Smooth muscle cell (in vitro differentiated cells): ENCODE measurements around the gene PRRT3. TPM values are rescaled to one million over a fixed set of nuclear protein-coding genes. Genes with fewer than 3 reads are reported as not detected.

Experiments used
- DNase-seq: peaks from one replicate; lab custom pipeline; 2025; ENCODE audit not compliant: unreplicated experiment; lab: John Stamatoyannopoulos, UW
- H2AFZ ChIP-seq: fragments of 200-600 bp; sonication (generic); 2 replicates; pipeline ENCODE4 v1.6.0; 2016; ENCODE audit warnings: antibody characterized with exemption, low read depth, mild to moderate bottlenecking
- H3F3A ChIP-seq: fragments of 200-600 bp; sonication (generic); 2 replicates; pipeline ENCODE4 v1.6.0; 2017; ENCODE audit warnings: antibody characterized with exemption, low read depth
- H3K27ac ChIP-seq: fragments of 200-600 bp; sonication (generic); 2 replicates; pipeline ENCODE4 v1.5.1; 2016; ENCODE audit warnings: low read depth, mild to moderate bottlenecking
- H3K27me3 ChIP-seq: fragments of 200-600 bp; sonication (generic); 2 replicates; pipeline ENCODE4 v1.6.1; 2016; ENCODE audit warnings: low read depth, mild to moderate bottlenecking
- H3K36me3 ChIP-seq: fragments of 200-600 bp; sonication (generic); 2 replicates; pipeline ENCODE4 v1.5.1; 2016; ENCODE audit warnings: low read depth
- H3K4me1 ChIP-seq: fragments of 200-600 bp; sonication (generic); 2 replicates; pipeline ENCODE4 v1.5.1; 2016; ENCODE audit warnings: low read depth
- H3K4me2 ChIP-seq: fragments of 200-600 bp; sonication (generic); 2 replicates; pipeline ENCODE4 v1.6.0; 2016; ENCODE audit warnings: mild to moderate bottlenecking
- H3K4me3 ChIP-seq: fragments of 200-600 bp; sonication (generic); 2 replicates; pipeline ENCODE4 v1.5.1; 2016; ENCODE audit warnings: mild to moderate bottlenecking
- H3K79me2 ChIP-seq: fragments of 200-600 bp; sonication (generic); 2 replicates; pipeline ENCODE4 v1.6.0; 2016; ENCODE audit warnings: low read depth, mild to moderate bottlenecking
- H3K9ac ChIP-seq: fragments of 200-600 bp; sonication (generic); 2 replicates; pipeline ENCODE4 v1.6.0; 2016; ENCODE audit warnings: low read depth
- H3K9me3 ChIP-seq: fragments of 200-600 bp; sonication (generic); replicated peaks from 2 replicates; pipeline ENCODE4 v1.5.1; 2016; ENCODE audit warnings: low read depth
- H4K20me1 ChIP-seq: fragments of 200-600 bp; sonication (generic); 2 replicates; pipeline ENCODE4 v1.6.0; 2016; ENCODE audit warnings: low read depth
- WGBS: methylation state at CpG from one replicate; pipeline ENCODE4 v1.1.7; 2016; ENCODE audit warnings: low lambda C conversion rate; 5-methylcytosine and 5-hydroxymethylcytosine counted together
- polyA plus RNA-seq: library from polyadenylated mRNA; unstranded; fragments of >200 nt; fragmentation: Nextera tagmentation; extraction: Ambion mirVana; gene quantifications from 2 replicates; pipeline ENCODE4 v1.2.1, GENCODE V29; 2016
- total RNA-seq: library from RNA; depleted of rRNA; stranded (reverse); fragments of >200 nt; gene quantifications from 2 replicates; pipeline ENCODE4 v1.2.3, GENCODE V29; 2014
- TF ChIP-seq, protein P1 (sequence below): fragments of 200-600 bp; sonication (generic); IDR thresholded peaks from 2 replicates; pipeline ENCODE4 v1.5.1; 2017; ENCODE audit warnings: borderline replicate concordance, mild to moderate bottlenecking, antibody characterized with exemption; ENCODE audit not compliant: insufficient read depth, poor library complexity, severe bottlenecking

Gene PRRT3
- total and polyA plus RNA-seq, 2 experiments from 2014 or later = 1.3 to 2.4 TPM

DNA sequence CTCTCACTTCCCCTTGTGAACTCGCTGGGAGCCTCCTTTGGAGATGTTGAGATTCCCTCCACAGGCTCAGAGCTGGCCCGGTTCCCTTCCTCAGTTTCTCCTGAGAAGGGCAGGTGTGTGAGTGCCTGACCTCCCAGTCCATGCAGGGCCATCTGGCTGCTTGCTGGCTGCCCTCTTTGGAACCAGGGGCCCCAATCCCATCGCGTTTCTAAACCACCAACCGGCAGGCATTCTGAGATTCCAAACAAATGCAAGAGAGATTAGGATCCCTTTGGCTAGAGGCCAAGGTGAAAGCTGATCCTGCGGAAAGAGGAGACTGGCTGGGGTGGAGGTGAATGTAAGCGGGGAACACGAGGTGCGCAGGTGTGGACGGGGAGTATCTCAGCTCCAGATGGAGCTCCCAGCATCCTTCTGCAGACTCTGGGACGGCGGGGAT is 2.9 kb upstream of the PRRT3 start:
- DNase-seq = no peak
- H3K79me2 ChIP-seq = no peaks in the 10 kb centered on the region
- no peaks in the 10 kb centered on the region for H3F3A ChIP-seq
- H3K4me3 ChIP-seq = no peak overlapping the region
- no peak overlapping the region for H3K9ac ChIP-seq
- H2AFZ ChIP-seq = no peak overlapping the region
- no peaks in the 10 kb centered on the region for H4K20me1 ChIP-seq
- no peaks in the 10 kb centered on the region for H3K27me3 ChIP-seq
- no peaks in the 10 kb centered on the region for H3K36me3 ChIP-seq
- 41% methylated on average over 12 of the region's 12 CpGs for WGBS
- H3K4me1 ChIP-seq = no peaks in the 10 kb centered on the region
- no peak overlapping the region for H3K27ac ChIP-seq
- TF ChIP-seq, protein P1, sequence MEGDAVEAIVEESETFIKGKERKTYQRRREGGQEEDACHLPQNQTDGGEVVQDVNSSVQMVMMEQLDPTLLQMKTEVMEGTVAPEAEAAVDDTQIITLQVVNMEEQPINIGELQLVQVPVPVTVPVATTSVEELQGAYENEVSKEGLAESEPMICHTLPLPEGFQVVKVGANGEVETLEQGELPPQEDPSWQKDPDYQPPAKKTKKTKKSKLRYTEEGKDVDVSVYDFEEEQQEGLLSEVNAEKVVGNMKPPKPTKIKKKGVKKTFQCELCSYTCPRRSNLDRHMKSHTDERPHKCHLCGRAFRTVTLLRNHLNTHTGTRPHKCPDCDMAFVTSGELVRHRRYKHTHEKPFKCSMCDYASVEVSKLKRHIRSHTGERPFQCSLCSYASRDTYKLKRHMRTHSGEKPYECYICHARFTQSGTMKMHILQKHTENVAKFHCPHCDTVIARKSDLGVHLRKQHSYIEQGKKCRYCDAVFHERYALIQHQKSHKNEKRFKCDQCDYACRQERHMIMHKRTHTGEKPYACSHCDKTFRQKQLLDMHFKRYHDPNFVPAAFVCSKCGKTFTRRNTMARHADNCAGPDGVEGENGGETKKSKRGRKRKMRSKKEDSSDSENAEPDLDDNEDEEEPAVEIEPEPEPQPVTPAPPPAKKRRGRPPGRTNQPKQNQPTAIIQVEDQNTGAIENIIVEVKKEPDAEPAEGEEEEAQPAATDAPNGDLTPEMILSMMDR = no peak
- H3K4me2 ChIP-seq = no peak overlapping the region
- H3K9me3 ChIP-seq = no peaks in the 10 kb centered on the region

DNA sequence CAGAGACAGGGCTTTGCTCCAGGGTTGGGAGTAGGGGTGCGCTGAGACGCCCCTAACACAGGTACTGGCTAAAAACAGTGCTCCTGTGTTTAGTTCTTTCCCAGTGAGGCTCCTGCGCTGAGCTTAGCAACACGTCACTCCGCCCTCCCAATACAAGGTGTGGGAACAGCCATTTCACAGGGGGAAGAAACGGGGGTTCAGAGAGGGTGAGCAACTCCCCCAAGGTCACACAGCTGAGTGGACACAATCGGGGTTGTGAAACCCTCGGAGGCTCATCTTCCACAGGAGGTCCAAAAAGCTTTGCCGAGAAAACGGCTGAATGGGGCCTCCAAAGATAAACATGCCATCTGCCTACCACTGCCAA is 628 bp downstream of the PRRT3 start:
- Histone ChIP-seq H3K27me3 (no peaks in the 10 kb centered on the region), H3K79me2 (no peaks in the 10 kb centered on the region), H3K27ac (no peak overlapping the region), H3K4me1 (peaks cover 6% of the 10 kb centered on the region), H2AFZ (no peak overlapping the region), H3K9me3 (no peaks in the 10 kb centered on the region), H3K9ac (no peak overlapping the region), H3K36me3 (no peaks in the 10 kb centered on the region), H3K4me3 (peak overlapping the region; percentile 56), H3K4me2 (peak overlapping the region; percentile 96), H4K20me1 (no peaks in the 10 kb centered on the region), H3F3A (no peaks in the 10 kb centered on the region)
- DNase-seq = no peak
- TF ChIP-seq, protein P1 = no peak
- WGBS = 52% methylated on average over 10 of the region's 10 CpGs

GRCh38 chr3:9951126-9951525 is 1.1 kb downstream of the PRRT3 start:
- H3K9ac ChIP-seq = no peak overlapping the region
- TF ChIP-seq, protein P1 = no peak
- H3F3A ChIP-seq = no peaks in the 10 kb centered on the region
- H3K36me3 ChIP-seq = no peaks in the 10 kb centered on the region
- no peak overlapping the region for H3K27ac ChIP-seq
- no peak overlapping the region for H3K4me3 ChIP-seq
- no peaks in the 10 kb centered on the region for H3K9me3 ChIP-seq
- 68% methylated on average over 7 of the region's 7 CpGs for WGBS
- H3K79me2 ChIP-seq = no peaks in the 10 kb centered on the region
- H3K4me1 ChIP-seq = peaks cover 6% of the 10 kb centered on the region
- H3K27me3 ChIP-seq = no peaks in the 10 kb centered on the region
- no peak for DNase-seq
- no peaks in the 10 kb centered on the region for H4K20me1 ChIP-seq
- H3K4me2 ChIP-seq = no peak overlapping the region
- H2AFZ ChIP-seq = no peak overlapping the region

DNA sequence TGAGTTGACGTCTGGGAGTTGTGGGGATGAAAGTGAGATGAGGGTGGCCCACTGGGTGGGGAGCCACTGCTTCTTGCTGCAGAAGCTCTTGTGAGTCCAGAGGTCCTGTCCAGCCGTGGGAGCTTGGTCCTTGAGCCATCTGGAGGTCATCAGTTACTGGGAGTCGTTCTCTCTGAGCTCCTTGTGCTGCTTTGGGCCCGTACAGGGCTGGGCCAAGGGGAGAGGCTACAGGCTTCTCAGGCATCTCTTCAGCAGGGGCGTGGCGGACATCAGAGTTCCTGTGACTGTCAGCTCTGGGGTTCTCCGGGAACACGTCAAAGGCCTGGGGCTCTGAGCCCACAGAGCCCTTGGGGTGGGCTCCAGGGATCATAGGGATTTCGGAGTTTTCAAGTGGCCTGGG is 2.6 kb downstream of the PRRT3 start:
- TF ChIP-seq, protein P1 = no peak
- H3K36me3 ChIP-seq = no peaks in the 10 kb centered on the region
- no peak overlapping the region for H3K27ac ChIP-seq
- no peak for DNase-seq
- peaks cover 12% of the 10 kb centered on the region for H3F3A ChIP-seq
- no peak overlapping the region for H3K9ac ChIP-seq
- no peak overlapping the region for H3K4me3 ChIP-seq
- no peaks in the 10 kb centered on the region for H3K9me3 ChIP-seq
- peaks cover 6% of the 10 kb centered on the region for H3K4me1 ChIP-seq
- H3K4me2 ChIP-seq = no peak overlapping the region
- no peaks in the 10 kb centered on the region for H4K20me1 ChIP-seq
- H3K27me3 ChIP-seq = no peaks in the 10 kb centered on the region
- H2AFZ ChIP-seq = no peak overlapping the region
- 88% methylated on average over 9 of the region's 9 CpGs for WGBS
- no peaks in the 10 kb centered on the region for H3K79me2 ChIP-seq
